Ishikawa (cell line): Measurements from ENCODE around the gene CHMP1A.

ENCODE experiments used
- CEBPB ChIP-seq: IDR thresholded peaks from 2 replicates; pipeline ENCODE4 v1.6.1; 2012
- CREB1 ChIP-seq: IDR thresholded peaks from 2 replicates; pipeline ENCODE4 v1.6.1; 2012; ENCODE audit warnings: low read depth
- EGR1 ChIP-seq: IDR thresholded peaks from 2 replicates; pipeline ENCODE4 v1.6.1; 2012
- EP300 ChIP-seq: IDR thresholded peaks from 2 replicates; pipeline ENCODE4 v1.6.1; 2012; ENCODE audit warnings: borderline replicate concordance
- FOXM1 ChIP-seq: IDR thresholded peaks from 2 replicates; pipeline ENCODE4 v1.6.1; 2012; ENCODE audit warnings: low read depth, borderline replicate concordance
- MAX ChIP-seq: IDR thresholded peaks from 2 replicates; pipeline ENCODE4 v1.6.1; 2012
- NFIC ChIP-seq: IDR thresholded peaks from 2 replicates; pipeline ENCODE4 v1.6.1; 2012
- RAD21 ChIP-seq: IDR thresholded peaks from 2 replicates; pipeline ENCODE4 v1.6.1; 2012; ENCODE audit warnings: low read depth
- REST ChIP-seq: IDR thresholded peaks from 2 replicates; pipeline ENCODE4 v1.6.1; 2012; ENCODE audit warnings: low read depth, mild to moderate bottlenecking
- TAF1 ChIP-seq: IDR thresholded peaks from 2 replicates; pipeline ENCODE4 v1.6.1; 2012; ENCODE audit warnings: low read depth, mild to moderate bottlenecking
- TCF12 ChIP-seq: IDR thresholded peaks from 2 replicates; pipeline ENCODE4 v1.6.1; 2012; ENCODE audit warnings: low read depth
- TEAD4 ChIP-seq: IDR thresholded peaks from 2 replicates; pipeline ENCODE4 v1.6.1; 2012
- USF1 ChIP-seq: IDR thresholded peaks from 2 replicates; pipeline ENCODE4 v1.6.1; 2012
- YY1 ChIP-seq: IDR thresholded peaks from 2 replicates; pipeline ENCODE4 v1.6.1; 2012; ENCODE audit warnings: low read depth
- ZBTB7A ChIP-seq: IDR thresholded peaks from 2 replicates; pipeline ENCODE4 v1.6.1; 2012; ENCODE audit warnings: low read depth

The CHMP1A gene

GRCh38 chr16:89638455-89638854 lies 19.1 kb downstream of the CHMP1A start:
- TF ChIP-seq RAD21 = no peak
- TF ChIP-seq CREB1 = no peak
- no peak for TF ChIP-seq YY1
- TF ChIP-seq NFIC = no peak
- TF ChIP-seq TCF12 = no peak
- no peak for TF ChIP-seq FOXM1
- TF ChIP-seq MAX = no peak

- TF ChIP-seq USF1 (no peak), TEAD4 (no peak), NFIC (no peak), RAD21 (no peak), TAF1 (no peak), MAX (no peak), CREB1 (no peak), FOXM1 (no peak), TCF12 (no peak), EP300 (no peak), EGR1 (no peak), REST (no peak), CEBPB (no peak), ZBTB7A (no peak), YY1 (no peak)
These were observed 20.1 kb downstream of the CHMP1A start for GRCh38 chr16:89637379-89637778.

- TF ChIP-seq NFIC = no peak
- TF ChIP-seq RAD21 = no peak
- no peak for TF ChIP-seq CREB1
- TF ChIP-seq TCF12 = no peak
- no peak for TF ChIP-seq CEBPB
- TF ChIP-seq TAF1 = no peak
- no peak for TF ChIP-seq EP300
- no peak for TF ChIP-seq TEAD4
- no peak for TF ChIP-seq MAX
These were observed 20.8 kb downstream of the CHMP1A start for GRCh38 chr16:89636663-89637062.

GRCh38 chr16:89633064-89633631 lies 24.4 kb downstream of the CHMP1A start:
- TF ChIP-seq NFIC (no peak), USF1 (peak; percentile 52; the same call in 1 of the 2 replicates), MAX (0 out of 2 replicates have a peak, but pooled peaks have one; percentile 24)

- TF ChIP-seq CEBPB (no peak), TCF12 (no peak), TEAD4 (no peak), MAX (no peak), CREB1 (no peak), USF1 (no peak), YY1 (no peak), RAD21 (no peak), REST (no peak), EGR1 (no peak), EP300 (no peak), ZBTB7A (no peak), FOXM1 (no peak), NFIC (no peak), TAF1 (no peak)
These were observed 27.5 kb downstream of the CHMP1A start for GRCh38 chr16:89629827-89630610.
